ENCODE data around the gene AKAP13. TPM values are rescaled to one million over a fixed set of nuclear protein-coding genes. Genes with fewer than 3 reads are reported as not detected.

AKAP13 gene
- total RNA-seq, 1 experiment from 2014 or later, result 47.3 TPM

DNA sequence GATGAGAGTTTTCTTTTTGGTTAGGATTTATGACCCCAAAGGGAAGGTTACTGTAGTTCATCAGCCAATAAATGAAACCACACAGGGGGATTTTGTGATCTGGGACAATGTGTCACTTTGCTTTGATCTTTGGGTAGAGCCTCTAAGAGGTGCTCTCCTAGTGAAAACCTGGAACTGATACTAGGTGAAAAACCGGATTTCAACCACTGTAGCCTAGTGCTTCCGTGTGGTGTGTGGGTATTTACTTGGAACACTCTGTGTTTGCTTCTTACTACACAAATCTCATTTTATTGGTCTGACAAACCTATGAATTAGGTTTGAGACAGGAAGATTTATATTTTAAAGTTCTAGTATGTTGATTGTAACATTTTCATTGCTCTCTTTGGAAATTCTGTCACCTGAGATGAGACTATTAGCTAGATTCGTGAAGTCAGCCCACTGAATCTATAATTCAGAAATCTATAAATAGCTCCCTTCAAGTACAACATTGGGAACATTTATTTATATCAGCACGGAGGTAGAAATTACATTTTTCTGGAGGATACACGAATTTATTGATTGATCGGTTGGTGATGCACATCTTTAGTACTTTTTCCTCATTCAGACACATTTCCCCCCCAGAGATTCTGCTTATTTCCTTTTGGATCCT is 119.8 kb downstream of the AKAP13 start:
- no peak for TF ChIP-seq CTCF (conservative IDR thresholded peaks at IDR 0.05)
- Mint-ChIP-seq H3K4me1 (peaks cover 54 to 57% of the 10 kb centered on the region in 2 experiments), H3K27ac (no peak overlapping the region), H3K27me3 (ENCODE audit: low read depth) (no peaks in the 10 kb centered on the region), H3K4me3 (no peak overlapping the region), H3K9me3 (no peaks in the 10 kb centered on the region), H3K36me3 (ENCODE audit: insufficient read depth in 1 of 3, low read depth in 3 of 3) (no peaks in the 10 kb centered on the region)
- Histone ChIP-seq H3K14ac (ENCODE audit: insufficient read depth, low read length) (no peak overlapping the region), H2AK5ac (ENCODE audit: insufficient read length, low read length) (no peak overlapping the region), H3K56ac (ENCODE audit: insufficient read length, low read depth, low read length) (no peak overlapping the region), H3K27me3 (ENCODE audit: insufficient read depth, low read length) (no peaks in the 10 kb centered on the region), H3K4ac (ENCODE audit: low read depth, low read length) (no peak overlapping the region), H2BK120ac (ENCODE audit: low read depth, low read length, poor library complexity, severe bottlenecking) (no peak overlapping the region), H3T11ph (ENCODE audit: low read length) (no peak overlapping the region), H2BK5ac (ENCODE audit: insufficient read length, low read length) (no peak overlapping the region), H3K79me1 (ENCODE audit: insufficient read depth, low read depth, low read length, poor library complexity, severe bottlenecking) (no peaks in the 10 kb centered on the region), H3K9ac (ENCODE audit: extremely low read depth, insufficient read length, low read length) (no peak overlapping the region), H3K4me2 (ENCODE audit: insufficient read depth, insufficient read length, low read length) (no peak overlapping the region), H3K23ac (ENCODE audit: insufficient read length, low read depth, low read length) (no peak overlapping the region), H2AFZ (ENCODE audit: low read length) (no peak overlapping the region), H4K8ac (replicated peaks; ENCODE audit: insufficient read length, low read depth, low read length) (no peak overlapping the region), H2BK12ac (ENCODE audit: insufficient read length, low read depth, low read length) (no peak overlapping the region), H4K5ac (ENCODE audit: insufficient read length, low read depth, low read length) (no peak overlapping the region), H3K27ac (ENCODE audit: insufficient read length, low read depth, low read length) (no peak overlapping the region), H2BK20ac (ENCODE audit: low read depth, low read length, poor library complexity, severe bottlenecking) (no peak overlapping the region), H3K79me2 (ENCODE audit: insufficient read depth, low read length) (peaks cover 3% of the 10 kb centered on the region; the same call in 1 of the 2 replicates), H3K9me3 (ENCODE audit: control insufficient read depth, low read depth, low read length) (no peaks in the 10 kb centered on the region), H3K4me1 (ENCODE audit: insufficient read depth, low read length) (peaks cover 6% of the 10 kb centered on the region), H4K20me1 (ENCODE audit: control insufficient read depth, insufficient read depth, insufficient read length) (no peaks in the 10 kb centered on the region), H3K23me2 (ENCODE audit: insufficient read length, low read depth, low read length, poor library complexity, severe bottlenecking) (no peaks in the 10 kb centered on the region), H2BK15ac (ENCODE audit: low read depth, low read length) (no peak overlapping the region), H3K18ac (ENCODE audit: insufficient read length, low read depth, low read length) (no peak overlapping the region), H4K91ac (ENCODE audit: insufficient read length, low read depth, low read length) (no peak overlapping the region)
- WGBS (ENCODE audit: extremely low coverage, insufficient read length, low lambda C conversion rate), result no CpG with 5 or more reads among the region's 6 CpGs
- DNase-seq, result no peak
